Measurements from ENCODE around the gene MATN1. TPM values are rescaled to one million over a fixed set of nuclear protein-coding genes. Genes with fewer than 3 reads are reported as not detected.

MATN1 gene
- total RNA-seq, 1 donor from 2014 or later, result 0.54 TPM

DNA sequence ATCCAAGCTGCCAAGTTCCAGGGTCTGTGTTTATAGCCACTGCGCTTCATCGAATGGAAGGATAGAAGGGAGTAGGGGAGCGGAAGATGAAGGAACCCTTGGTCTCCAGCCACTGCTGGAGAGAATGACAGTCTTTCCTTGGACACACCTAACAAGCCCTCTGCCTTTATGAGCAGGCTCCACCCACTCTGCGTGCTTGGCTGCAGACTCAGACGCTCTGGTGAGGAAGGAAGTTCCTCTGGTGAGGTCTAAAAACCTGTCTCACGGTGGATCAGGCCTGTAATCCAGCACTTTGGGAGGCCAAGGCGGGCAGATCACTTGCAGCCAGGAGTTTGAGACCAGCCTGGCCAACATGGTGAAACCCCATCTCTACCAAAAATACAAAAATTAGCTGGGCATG, 55.4 kb downstream of the MATN1 start:
- peaks cover 13% of the 10 kb centered on the region for H3K27me3 Mint-ChIP-seq (ENCODE audit: low read depth)
- DNase-seq (ENCODE audit: low read depth, low spot score), result no peak
- H3K36me3 Mint-ChIP-seq (ENCODE audit: low read depth), result peaks cover 2% of the 10 kb centered on the region
- peaks cover 2% of the 10 kb centered on the region for H3K9me3 Mint-ChIP-seq
- peaks cover 36% of the 10 kb centered on the region for H3K4me1 Mint-ChIP-seq
- peak overlapping the region; percentile 10 for H3K27ac Mint-ChIP-seq (ENCODE audit: unreplicated experiment)
- H3K4me3 Mint-ChIP-seq, result no peak overlapping the region
- TF ChIP-seq, protein P1, sequence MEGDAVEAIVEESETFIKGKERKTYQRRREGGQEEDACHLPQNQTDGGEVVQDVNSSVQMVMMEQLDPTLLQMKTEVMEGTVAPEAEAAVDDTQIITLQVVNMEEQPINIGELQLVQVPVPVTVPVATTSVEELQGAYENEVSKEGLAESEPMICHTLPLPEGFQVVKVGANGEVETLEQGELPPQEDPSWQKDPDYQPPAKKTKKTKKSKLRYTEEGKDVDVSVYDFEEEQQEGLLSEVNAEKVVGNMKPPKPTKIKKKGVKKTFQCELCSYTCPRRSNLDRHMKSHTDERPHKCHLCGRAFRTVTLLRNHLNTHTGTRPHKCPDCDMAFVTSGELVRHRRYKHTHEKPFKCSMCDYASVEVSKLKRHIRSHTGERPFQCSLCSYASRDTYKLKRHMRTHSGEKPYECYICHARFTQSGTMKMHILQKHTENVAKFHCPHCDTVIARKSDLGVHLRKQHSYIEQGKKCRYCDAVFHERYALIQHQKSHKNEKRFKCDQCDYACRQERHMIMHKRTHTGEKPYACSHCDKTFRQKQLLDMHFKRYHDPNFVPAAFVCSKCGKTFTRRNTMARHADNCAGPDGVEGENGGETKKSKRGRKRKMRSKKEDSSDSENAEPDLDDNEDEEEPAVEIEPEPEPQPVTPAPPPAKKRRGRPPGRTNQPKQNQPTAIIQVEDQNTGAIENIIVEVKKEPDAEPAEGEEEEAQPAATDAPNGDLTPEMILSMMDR (conservative IDR thresholded peaks at IDR 0.05), result no peak

GRCh38 chr1:30666756-30667273, 56.6 kb downstream of the MATN1 start:
- TF ChIP-seq, protein P1 (conservative IDR thresholded peaks at IDR 0.05), result no peak
- H3K4me3 Mint-ChIP-seq, result peak overlapping the region; percentile 20
- H3K36me3 Mint-ChIP-seq (ENCODE audit: low read depth), result no peaks in the 10 kb centered on the region
- no peaks in the 10 kb centered on the region for H3K9me3 Mint-ChIP-seq
- no peak for DNase-seq (ENCODE audit: low read depth, low spot score)
- peaks cover 42% of the 10 kb centered on the region for H3K4me1 Mint-ChIP-seq
- H3K27ac Mint-ChIP-seq (ENCODE audit: unreplicated experiment), result no peak overlapping the region
- H3K27me3 Mint-ChIP-seq (ENCODE audit: low read depth), result peaks cover 10% of the 10 kb centered on the region

DNA sequence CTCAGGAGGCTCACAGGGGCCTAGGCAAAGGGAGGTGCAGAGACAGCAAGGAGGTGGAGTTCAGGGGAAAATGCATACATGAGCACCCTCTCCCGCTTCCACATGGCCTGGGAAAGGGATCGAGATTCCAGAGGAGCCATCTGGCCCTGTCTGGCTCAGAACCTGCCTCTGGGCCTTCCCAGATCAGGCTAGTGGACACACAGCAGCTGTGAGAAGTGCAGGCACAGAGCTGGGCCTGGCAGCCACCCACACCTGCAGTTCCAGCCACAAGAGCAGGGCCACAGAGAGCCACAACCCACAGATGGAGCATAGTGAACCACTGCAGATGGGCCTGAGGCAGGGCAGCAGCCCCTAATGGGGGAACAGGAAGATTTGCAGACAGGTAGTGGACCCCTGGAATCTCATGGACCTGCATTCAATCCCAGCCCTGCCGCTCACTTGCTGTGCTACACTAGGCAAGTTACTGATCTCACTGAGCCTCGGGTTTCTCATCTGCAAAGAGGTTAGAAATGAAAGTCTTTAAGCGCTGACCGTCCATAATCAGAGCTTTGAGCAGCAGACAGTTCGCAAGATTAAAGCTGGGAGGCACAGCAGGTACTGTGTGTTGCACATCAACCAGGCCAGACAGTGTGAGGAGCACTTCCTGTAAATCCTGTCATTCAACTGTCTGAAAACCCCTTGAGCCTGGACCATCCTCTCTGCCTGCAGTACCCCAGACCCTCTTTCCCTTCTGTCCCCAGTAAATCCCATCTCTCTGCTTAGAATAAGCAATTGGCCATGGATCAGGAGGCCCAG, 58.0 kb downstream of the MATN1 start:
- Mint-ChIP-seq H3K27ac (ENCODE audit: unreplicated experiment) (peak overlapping the region; percentile 78), H3K27me3 (ENCODE audit: low read depth) (peaks cover 10% of the 10 kb centered on the region), H3K9me3 (no peaks in the 10 kb centered on the region), H3K36me3 (ENCODE audit: low read depth) (no peaks in the 10 kb centered on the region), H3K4me1 (peaks cover 41% of the 10 kb centered on the region), H3K4me3 (no peak overlapping the region)
- TF ChIP-seq, protein P1 (conservative IDR thresholded peaks at IDR 0.05), result no peak
- no peak for DNase-seq (ENCODE audit: low read depth, low spot score)

GRCh38 chr1:30664103-30664755, 59.2 kb downstream of the MATN1 start:
- TF ChIP-seq, protein P1 (conservative IDR thresholded peaks at IDR 0.05), result no peak
- no peak for DNase-seq (ENCODE audit: low read depth, low spot score)

GRCh38 chr1:30663596-30664091, 59.7 kb downstream of the MATN1 start:
- H3K36me3 Mint-ChIP-seq (ENCODE audit: low read depth), result no peaks in the 10 kb centered on the region
- H3K9me3 Mint-ChIP-seq, result no peaks in the 10 kb centered on the region
- peaks cover 9% of the 10 kb centered on the region for H3K27me3 Mint-ChIP-seq (ENCODE audit: low read depth)

More at GRCh38 chr1:30664103-30664755, 59.2 kb downstream of the MATN1 start:
- no peaks in the 10 kb centered on the region for H3K36me3 Mint-ChIP-seq (ENCODE audit: low read depth)
- H3K4me3 Mint-ChIP-seq, result no peak overlapping the region
- no peak overlapping the region for H3K27ac Mint-ChIP-seq (ENCODE audit: unreplicated experiment)
- peaks cover 35% of the 10 kb centered on the region for H3K4me1 Mint-ChIP-seq
- H3K27me3 Mint-ChIP-seq (ENCODE audit: low read depth), result peaks cover 9% of the 10 kb centered on the region
- H3K9me3 Mint-ChIP-seq, result no peaks in the 10 kb centered on the region

More at GRCh38 chr1:30663596-30664091, 59.7 kb downstream of the MATN1 start:
- no peak overlapping the region for H3K27ac Mint-ChIP-seq (ENCODE audit: unreplicated experiment)
- no peak for DNase-seq (ENCODE audit: low read depth, low spot score)
- H3K4me1 Mint-ChIP-seq, result peaks cover 35% of the 10 kb centered on the region
- TF ChIP-seq, protein P1 (conservative IDR thresholded peaks at IDR 0.05), result no peak
- H3K4me3 Mint-ChIP-seq, result no peak overlapping the region

All from neural crest cell (in vitro differentiated cells).